Astrocyte of the cerebellum (primary cell): ENCODE measurements around the gene RHCG.

Source experiments
- DNase-seq: peaks from one replicate; pipeline ENCODE4 v3.0.0-alpha.2; 2011; ENCODE audit warnings: low read depth
- H3K4me3 ChIP-seq: 2 replicates; pipeline ENCODE4 v1.5.1; 2011; ENCODE audit warnings: mild to moderate bottlenecking, low read depth, low read length, moderate library complexity
- CTCF ChIP-seq: IDR thresholded peaks from 2 replicates; pipeline ENCODE4 v1.5.1; 2012; ENCODE audit warnings: low read length, low read depth, moderate library complexity, mild to moderate bottlenecking; ENCODE audit errors: missing control alignments
- in situ Hi-C: cut with HindIII; loops from 2 replicates; pipeline ENCODE4 v1.10.0; 2017; ENCODE audit warnings: low sequenced_read_pairs

The RHCG gene

GRCh38 chr15:89426500-89426899 is 69.9 kb downstream of the RHCG start:
- in situ Hi-C loops: no loop called here
- no peak for TF ChIP-seq CTCF
- no peak overlapping the region for H3K4me3 ChIP-seq
- no peak for DNase-seq

- in situ Hi-C loops: no loop called here
- no peak overlapping the region for H3K4me3 ChIP-seq
- no peak for TF ChIP-seq CTCF
- DNase-seq: no peak
Measured at GRCh38 chr15:89423981-89424380, 72.4 kb downstream of the RHCG start.
